Measurements from ENCODE around the gene TRIM38.
"Not testable (repeated sequence)": the region's sequence is repeated elsewhere in the genome, so short reads cannot be mapped to it uniquely, and the experiment has no call there.

The TRIM38 gene

GRCh38 chr6:25971187-25971821 lies 8.7 kb downstream of the TRIM38 start:
- no peak for DNase-seq (ENCODE audit: low spot score)

- DNase-seq (ENCODE audit: low spot score) = no peak
These were observed 9.5 kb downstream of the TRIM38 start for GRCh38 chr6:25972128-25972527.

GRCh38 chr6:25972902-25973301 lies 10.3 kb downstream of the TRIM38 start:
- no peak for DNase-seq (ENCODE audit: low spot score)

GRCh38 chr6:25973923-25974555 lies 11.4 kb downstream of the TRIM38 start:
- DNase-seq (ENCODE audit: low spot score) = no peak

- DNase-seq (ENCODE audit: low spot score) = no peak
These were observed 13.4 kb downstream of the TRIM38 start for GRCh38 chr6:25975923-25976560.

GRCh38 chr6:25980935-25981334 lies 18.3 kb downstream of the TRIM38 start:
- DNase-seq (ENCODE audit: low spot score) = no peak

- DNase-seq (ENCODE audit: low spot score) = no peak
These were observed 19.1 kb downstream of the TRIM38 start for GRCh38 chr6:25981568-25982263.

GRCh38 chr6:25984265-25984664 lies 21.7 kb downstream of the TRIM38 start:
- no peak for DNase-seq (ENCODE audit: low spot score)

GRCh38 chr6:25987845-25988244 lies 25.2 kb downstream of the TRIM38 start:
- DNase-seq (ENCODE audit: low spot score) = no peak

GRCh38 chr6:25990172-25990873 lies 27.7 kb downstream of the TRIM38 start:
- no peak for DNase-seq (ENCODE audit: low spot score)

- DNase-seq (ENCODE audit: low spot score) = no peak
These were observed 29.3 kb downstream of the TRIM38 start for GRCh38 chr6:25991785-25992412.

- DNase-seq (ENCODE audit: low spot score) = peak; percentile 88
These were observed 30.1 kb downstream of the TRIM38 start for GRCh38 chr6:25992413-25993340.

GRCh38 chr6:25993341-25993684 lies 30.7 kb downstream of the TRIM38 start:
- not testable (repeated sequence) for DNase-seq (ENCODE audit: low spot score)

- DNase-seq (ENCODE audit: low spot score) = no peak
These were observed 32.9 kb downstream of the TRIM38 start for GRCh38 chr6:25995507-25995906.

- no peak for DNase-seq (ENCODE audit: low spot score)
These were observed 35.3 kb downstream of the TRIM38 start for GRCh38 chr6:25997921-25998320.

GRCh38 chr6:25998379-25998778 lies 35.8 kb downstream of the TRIM38 start:
- no peak for DNase-seq (ENCODE audit: low spot score)

- DNase-seq (ENCODE audit: low spot score) = not testable (repeated sequence)
These were observed 36.6 kb downstream of the TRIM38 start for GRCh38 chr6:25999225-25999624.

- DNase-seq (ENCODE audit: low spot score) = no peak
These were observed 38.0 kb downstream of the TRIM38 start for GRCh38 chr6:26000366-26001144.

- peak; percentile 74 for DNase-seq (ENCODE audit: low spot score)
These were observed 40.6 kb downstream of the TRIM38 start for GRCh38 chr6:26003102-26003694.
